PFSK-1 (cell line): ENCODE results near the gene MED15.

Experiments used
- FOXP2 ChIP-seq: optimal IDR thresholded peaks from 2 replicates; pipeline ENCODE3; 2011; ENCODE audit warnings: borderline replicate concordance, control low read depth, inconsistent platforms; ENCODE audit not compliant: insufficient read depth; ENCODE audit errors: extremely low read length, extremely low read depth
- POLR2AphosphoS5 ChIP-seq: IDR thresholded peaks from 2 replicates; pipeline ENCODE4 v1.6.1; 2012; ENCODE audit warnings: low read depth, mild to moderate bottlenecking, control low read depth, low read length, moderate library complexity
- SIN3A ChIP-seq: IDR thresholded peaks from 2 replicates; pipeline ENCODE4 v1.6.1; 2012; ENCODE audit warnings: mild to moderate bottlenecking, low read length, moderate library complexity, borderline replicate concordance; ENCODE audit not compliant: insufficient read depth
- TAF1 ChIP-seq: IDR thresholded peaks from 2 replicates; pipeline ENCODE4 v1.6.1; 2012; ENCODE audit warnings: low read length, control low read depth, borderline replicate concordance; ENCODE audit not compliant: insufficient read depth
- TF ChIP-seq, protein P1 (sequence below), 2 experiments: IDR thresholded peaks; 2 replicates each; pipeline versions ENCODE4 v1.6.1 to v1.8.0; 2011 to 2012; ENCODE audit warnings: low read depth in 2 of 2, low read length in 2 of 2, control low read depth in 1 of 2, inconsistent platforms in 1 of 2, mild to moderate bottlenecking in 1 of 2, moderate library complexity in 1 of 2; ENCODE audit not compliant: insufficient read depth in 1 of 2

DNA sequence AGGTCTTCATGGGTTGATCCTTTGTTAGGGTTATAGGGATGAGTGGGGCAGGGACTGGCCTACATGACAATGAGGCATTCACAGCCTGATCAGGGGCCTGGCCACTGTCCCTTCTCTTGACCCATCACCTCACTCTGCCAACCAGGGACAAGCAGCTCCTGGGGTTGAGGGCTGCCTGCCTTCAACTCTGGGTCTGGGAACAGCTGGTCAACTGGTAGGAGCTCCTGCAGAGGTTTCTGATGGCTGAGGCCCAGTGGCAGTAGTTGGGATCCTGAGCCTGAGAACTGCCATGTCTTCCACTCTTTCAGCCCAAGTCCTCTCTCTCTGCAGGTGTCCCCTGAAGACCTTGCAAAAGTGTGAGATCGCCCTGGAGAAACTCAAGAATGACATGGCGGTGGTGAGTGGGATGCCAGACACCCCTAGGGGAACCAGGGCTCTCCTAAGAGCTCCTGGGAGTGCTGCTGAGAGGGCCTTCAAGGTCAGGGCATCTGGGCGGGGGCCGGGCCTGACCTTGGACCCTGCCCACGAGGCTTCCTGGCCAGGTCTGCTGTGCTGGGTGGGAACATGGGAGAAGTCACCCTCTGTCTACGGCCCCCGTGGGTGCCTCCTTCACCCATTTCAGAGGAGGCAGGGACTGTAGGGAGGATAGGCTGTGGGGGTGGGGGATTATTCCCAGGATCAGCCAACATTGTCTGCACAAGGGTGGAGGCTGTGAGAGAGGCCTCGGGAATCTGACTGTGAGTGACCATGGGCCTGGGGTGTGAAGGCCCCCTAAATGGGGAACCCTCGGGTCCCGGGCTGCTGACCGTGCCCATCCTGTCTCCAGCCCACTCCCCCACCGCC, 76.8 kb downstream of the MED15 start:
- TF ChIP-seq POLR2AphosphoS5 (no peak), SIN3A (no peak), TAF1 (no peak), FOXP2 (no peak)
- TF ChIP-seq, protein P1, sequence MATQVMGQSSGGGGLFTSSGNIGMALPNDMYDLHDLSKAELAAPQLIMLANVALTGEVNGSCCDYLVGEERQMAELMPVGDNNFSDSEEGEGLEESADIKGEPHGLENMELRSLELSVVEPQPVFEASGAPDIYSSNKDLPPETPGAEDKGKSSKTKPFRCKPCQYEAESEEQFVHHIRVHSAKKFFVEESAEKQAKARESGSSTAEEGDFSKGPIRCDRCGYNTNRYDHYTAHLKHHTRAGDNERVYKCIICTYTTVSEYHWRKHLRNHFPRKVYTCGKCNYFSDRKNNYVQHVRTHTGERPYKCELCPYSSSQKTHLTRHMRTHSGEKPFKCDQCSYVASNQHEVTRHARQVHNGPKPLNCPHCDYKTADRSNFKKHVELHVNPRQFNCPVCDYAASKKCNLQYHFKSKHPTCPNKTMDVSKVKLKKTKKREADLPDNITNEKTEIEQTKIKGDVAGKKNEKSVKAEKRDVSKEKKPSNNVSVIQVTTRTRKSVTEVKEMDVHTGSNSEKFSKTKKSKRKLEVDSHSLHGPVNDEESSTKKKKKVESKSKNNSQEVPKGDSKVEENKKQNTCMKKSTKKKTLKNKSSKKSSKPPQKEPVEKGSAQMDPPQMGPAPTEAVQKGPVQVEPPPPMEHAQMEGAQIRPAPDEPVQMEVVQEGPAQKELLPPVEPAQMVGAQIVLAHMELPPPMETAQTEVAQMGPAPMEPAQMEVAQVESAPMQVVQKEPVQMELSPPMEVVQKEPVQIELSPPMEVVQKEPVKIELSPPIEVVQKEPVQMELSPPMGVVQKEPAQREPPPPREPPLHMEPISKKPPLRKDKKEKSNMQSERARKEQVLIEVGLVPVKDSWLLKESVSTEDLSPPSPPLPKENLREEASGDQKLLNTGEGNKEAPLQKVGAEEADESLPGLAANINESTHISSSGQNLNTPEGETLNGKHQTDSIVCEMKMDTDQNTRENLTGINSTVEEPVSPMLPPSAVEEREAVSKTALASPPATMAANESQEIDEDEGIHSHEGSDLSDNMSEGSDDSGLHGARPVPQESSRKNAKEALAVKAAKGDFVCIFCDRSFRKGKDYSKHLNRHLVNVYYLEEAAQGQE (IDR thresholded peaks at IDR 0.05; ENCODE audit: insufficient read depth in 1 of 2, low read depth in 2 of 2, low read length in 2 of 2) = no peak
